GM21360 (cell line): ENCODE results near the gene ATG16L2.
"Not testable (repeated sequence)": the region's sequence is repeated elsewhere in the genome, so short reads cannot be mapped to it uniquely, and the experiment has no call there.

ENCODE experiments used
- ATAC-seq: cut with Tn5 transposase; IDR thresholded peaks from one replicate; pipeline ENCODE4 v1.9.1; 2021; ENCODE audit warnings: mild to moderate bottlenecking, moderate library complexity; ENCODE audit not compliant: unreplicated experiment

Gene ATG16L2

GRCh38 chr11:72824020-72824419, 9.8 kb downstream of the ATG16L2 start:
- ATAC-seq: no peak

GRCh38 chr11:72824811-72825505, 10.7 kb downstream of the ATG16L2 start:
- no peak for ATAC-seq

GRCh38 chr11:72825661-72826060, 11.4 kb downstream of the ATG16L2 start:
- no peak for ATAC-seq

- no peak for ATAC-seq
These were observed 12.2 kb downstream of the ATG16L2 start for GRCh38 chr11:72826191-72826941.

- no peak for ATAC-seq
These were observed 12.8 kb downstream of the ATG16L2 start for GRCh38 chr11:72826942-72827480.

- not testable (repeated sequence) for ATAC-seq
These were observed 13.4 kb downstream of the ATG16L2 start for GRCh38 chr11:72827656-72828055.

- no peak for ATAC-seq
These were observed 13.9 kb downstream of the ATG16L2 start for GRCh38 chr11:72828081-72828567.

GRCh38 chr11:72828692-72829101, 14.5 kb downstream of the ATG16L2 start:
- ATAC-seq: no peak

GRCh38 chr11:72829178-72829577, 15.0 kb downstream of the ATG16L2 start:
- no peak for ATAC-seq

GRCh38 chr11:72829884-72830533, 15.8 kb downstream of the ATG16L2 start:
- ATAC-seq: no peak

- ATAC-seq: no peak
These were observed 17.5 kb downstream of the ATG16L2 start for GRCh38 chr11:72831521-72832300.

GRCh38 chr11:72832301-72833082, 18.3 kb downstream of the ATG16L2 start:
- ATAC-seq: no peak

GRCh38 chr11:72833083-72833733, 19.0 kb downstream of the ATG16L2 start:
- ATAC-seq: no peak

GRCh38 chr11:72833811-72834493, 19.7 kb downstream of the ATG16L2 start:
- no peak for ATAC-seq

- ATAC-seq: no peak
These were observed 20.7 kb downstream of the ATG16L2 start for GRCh38 chr11:72834905-72835304.

- ATAC-seq: no peak
These were observed 21.9 kb downstream of the ATG16L2 start for GRCh38 chr11:72836111-72836510.

GRCh38 chr11:72838691-72839305, 24.6 kb downstream of the ATG16L2 start:
- ATAC-seq: no peak

GRCh38 chr11:72840780-72841179, 26.6 kb downstream of the ATG16L2 start:
- ATAC-seq: no peak
